ENCODE data around the gene CFAP97.

GRCh38 chr4:185122681-185123345 lies 81.0 kb downstream of the CFAP97 start:
- TF ChIP-seq POLR2A (IDR thresholded peaks at IDR 0.05) (no peak), CTCF (IDR thresholded peaks at IDR 0.05) (no peak)
